Endothelial cell of umbilical vein (primary cell): ENCODE measurements around the gene CTIF. TPM values are rescaled to one million over a fixed set of nuclear protein-coding genes. Genes with fewer than 3 reads are reported as not detected.

ENCODE experiments used
- BruUV-seq: library from RNA; stranded (reverse); fragments of 400-500 nt; replicated peaks from 2 replicates; lab custom pipeline; 2021; lab: Mats Ljungman, UMichigan
- CTCF ChIA-PET: fragments of 300-600, 350-600 bp; sonication (Branson Sonifier 250); formaldehyde crosslinking; loops from one replicate; lab custom pipeline; 2021; ENCODE audit warnings: antibody characterized with exemption, inconsistent platforms; lab: Charles Lee
- POLR2A ChIA-PET: fragments of 300-600, 350-600 bp; sonication (Branson Sonifier 250); formaldehyde crosslinking; loops from one replicate; lab custom pipeline; 2021; ENCODE audit warnings: antibody characterized with exemption, inconsistent platforms; lab: Charles Lee
- DNase-seq: peaks from one replicate; pipeline ENCODE4 v3.0.0-alpha.2; 2011; ENCODE audit warnings: low read depth, low spot score
- FAIRE-seq: peaks from 2 replicates; lab custom pipeline; 2011; peaks lifted over from hg19 to GRCh38; lab: Jason Lieb, UNC
- H2AFZ ChIP-seq: 2 replicates; pipeline ENCODE4 v1.6.0; 2012; ENCODE audit warnings: low read depth, low read length, control low read depth, inconsistent platforms
- H3K27ac ChIP-seq: 2 replicates; pipeline ENCODE4 v1.5.1; 2011; ENCODE audit warnings: low read depth, mild to moderate bottlenecking, control low read depth, low read length, moderate library complexity; ENCODE audit not compliant: insufficient read depth
- H3K27me3 ChIP-seq, 2 experiments: 2 replicates each; pipeline versions ENCODE4 v1.6.0 to v1.6.1; 2011; ENCODE audit warnings: low read length in 2 of 2, mixed read lengths in 1 of 2; ENCODE audit not compliant: control insufficient read depth in 2 of 2, insufficient read depth in 2 of 2
- H3K36me3 ChIP-seq, 2 experiments: 2 replicates in 1 of 2; 3 replicates in 1 of 2; pipeline ENCODE4 v1.5.1; 2011; ENCODE audit warnings: low read length in 2 of 2, mild to moderate bottlenecking in 1 of 2, moderate library complexity in 1 of 2; ENCODE audit not compliant: control insufficient read depth in 2 of 2, insufficient read depth in 2 of 2; ENCODE audit errors: extremely low read depth in 1 of 2
- H3K4me1 ChIP-seq: 3 replicates; pipeline ENCODE4 v1.5.1; 2011; ENCODE audit warnings: mild to moderate bottlenecking, low read length; ENCODE audit not compliant: control insufficient read depth, insufficient read depth; ENCODE audit errors: extremely low read depth
- H3K4me2 ChIP-seq: 2 replicates; pipeline ENCODE4 v1.6.1; 2011; ENCODE audit warnings: low read length, control low read depth, mixed read lengths; ENCODE audit not compliant: insufficient read depth
- H3K4me3 ChIP-seq, 3 experiments: fragments of 200-600 bp in 1 of 3; sonication (generic), shearing (Covaris generic) in 1 of 3; replicated peaks in 1 of 3; 2 replicates each; pipeline ENCODE4 v1.5.1; 2011 to 2016; ENCODE audit warnings: control low read depth in 3 of 3, low read length in 3 of 3, mild to moderate bottlenecking in 2 of 3, inconsistent platforms in 1 of 3, low read depth in 1 of 3, moderate library complexity in 1 of 3; ENCODE audit not compliant: insufficient read depth in 1 of 3
- H3K79me2 ChIP-seq: 2 replicates; pipeline ENCODE4 v1.6.0; 2012; ENCODE audit warnings: low read length, inconsistent platforms; ENCODE audit not compliant: control insufficient read depth, insufficient read depth
- H3K9ac ChIP-seq: replicated peaks from 2 replicates; pipeline ENCODE3; 2011; ENCODE audit warnings: low read length, control low read depth; ENCODE audit not compliant: insufficient read depth; ENCODE audit errors: extremely low read depth
- H3K9me1 ChIP-seq: replicated peaks from 3 replicates; pipeline ENCODE4 v1.6.0; 2011; ENCODE audit warnings: mild to moderate bottlenecking, low read length; ENCODE audit not compliant: control insufficient read depth, insufficient read depth; ENCODE audit errors: extremely low read depth
- H3K9me3 ChIP-seq: replicated peaks from 2 replicates; pipeline ENCODE4 v1.5.1; 2012; ENCODE audit warnings: low read length, inconsistent platforms; ENCODE audit not compliant: control insufficient read depth, insufficient read depth
- H4K20me1 ChIP-seq: replicated peaks from 2 replicates; pipeline ENCODE3; 2011; ENCODE audit warnings: mild to moderate bottlenecking, low read length; ENCODE audit not compliant: control insufficient read depth, insufficient read depth; ENCODE audit errors: extremely low read depth
- EZH2 ChIP-seq: IDR thresholded peaks from 2 replicates; pipeline ENCODE4 v1.6.1; 2012; ENCODE audit warnings: borderline replicate concordance, low read depth, mild to moderate bottlenecking, moderate library complexity, low read length, inconsistent platforms; ENCODE audit not compliant: severe bottlenecking
- FOS ChIP-seq: IDR thresholded peaks from 2 replicates; pipeline ENCODE4 v1.6.1; 2011; ENCODE audit warnings: mild to moderate bottlenecking, low read length, moderate library complexity, borderline replicate concordance; ENCODE audit not compliant: insufficient read depth
- GATA2 ChIP-seq: IDR thresholded peaks from 2 replicates; pipeline ENCODE4 v1.7.0; 2011; ENCODE audit warnings: low read depth, mild to moderate bottlenecking, moderate library complexity, mixed read lengths, low read length; ENCODE audit not compliant: insufficient read length, insufficient read depth
- JUN ChIP-seq: IDR thresholded peaks from 2 replicates; pipeline ENCODE4 v1.6.1; 2011; ENCODE audit warnings: borderline replicate concordance, low read depth; ENCODE audit not compliant: insufficient read length, insufficient read depth
- MYC ChIP-seq: IDR thresholded peaks from one replicate; pipeline ENCODE4 v1.6.1; 2011; ENCODE audit warnings: mild to moderate bottlenecking, low read depth, low read length
- POLR2A ChIP-seq: IDR thresholded peaks from 2 replicates; pipeline ENCODE4 v1.6.1; 2012; ENCODE audit warnings: low read depth, mild to moderate bottlenecking, control low read depth, low read length
- POLR2AphosphoS5 ChIP-seq: IDR thresholded peaks from 2 replicates; pipeline ENCODE4 v1.6.1; 2012; ENCODE audit warnings: low read depth, mild to moderate bottlenecking, control low read depth, low read length, moderate library complexity; ENCODE audit not compliant: insufficient read depth
- dilution Hi-C: fragments of 300-500 bp; cut with MboI; formaldehyde crosslinking; loops from one replicate; pipeline ENCODE4 v1.15.0; 2019; ENCODE audit warnings: low sequenced_read_pairs; ENCODE audit not compliant: extremely low pct_ligation_motif_present
- intact Hi-C: fragments of 100-400 bp; cut with micrococcal nuclease; formaldehyde crosslinking; loops from one replicate; pipeline ENCODE4 v1.10.0; 2022
- polyA plus RNA-seq, 4 experiments: library from polyadenylated mRNA; depleted of rRNA in 3 of 4; stranded (reverse) in 3 of 4; unstranded in 1 of 4; fragments of >200 nt; gene quantifications; 2 replicates each; pipeline versions ENCODE4 v1.2.1 to v1.2.3, GENCODE V29; 2011 to 2012; ENCODE audit warnings: missing spikeins in 1 of 4
- total RNA-seq: library from RNA; stranded (reverse); gene quantifications from 2 replicates; pipeline ENCODE4 v1.2.3, GENCODE V29; 2021
- TF ChIP-seq, protein P1 (sequence below), 2 donors: IDR thresholded peaks; 1 replicate in 1 of 2; 2 replicates in 1 of 2; pipeline ENCODE4 v1.5.1; 2011; ENCODE audit warnings: low read length in 2 of 2, mild to moderate bottlenecking in 2 of 2, moderate library complexity in 2 of 2, control low read depth in 1 of 2, inconsistent platforms in 1 of 2, low read depth in 1 of 2; ENCODE audit not compliant: insufficient read depth in 1 of 2; ENCODE audit errors: extremely low read depth in 1 of 2
- TF ChIP-seq, protein P2 (sequence below): IDR thresholded peaks from 2 replicates; pipeline ENCODE4 v1.6.1; 2011; ENCODE audit not compliant: insufficient read depth, insufficient read length

CTIF gene
- total and polyA plus RNA-seq, 2 donors (not counting 3 experiments of a cell fraction or from before 2014, with no cell fraction given), result 20.9 to 57.7 TPM

DNA sequence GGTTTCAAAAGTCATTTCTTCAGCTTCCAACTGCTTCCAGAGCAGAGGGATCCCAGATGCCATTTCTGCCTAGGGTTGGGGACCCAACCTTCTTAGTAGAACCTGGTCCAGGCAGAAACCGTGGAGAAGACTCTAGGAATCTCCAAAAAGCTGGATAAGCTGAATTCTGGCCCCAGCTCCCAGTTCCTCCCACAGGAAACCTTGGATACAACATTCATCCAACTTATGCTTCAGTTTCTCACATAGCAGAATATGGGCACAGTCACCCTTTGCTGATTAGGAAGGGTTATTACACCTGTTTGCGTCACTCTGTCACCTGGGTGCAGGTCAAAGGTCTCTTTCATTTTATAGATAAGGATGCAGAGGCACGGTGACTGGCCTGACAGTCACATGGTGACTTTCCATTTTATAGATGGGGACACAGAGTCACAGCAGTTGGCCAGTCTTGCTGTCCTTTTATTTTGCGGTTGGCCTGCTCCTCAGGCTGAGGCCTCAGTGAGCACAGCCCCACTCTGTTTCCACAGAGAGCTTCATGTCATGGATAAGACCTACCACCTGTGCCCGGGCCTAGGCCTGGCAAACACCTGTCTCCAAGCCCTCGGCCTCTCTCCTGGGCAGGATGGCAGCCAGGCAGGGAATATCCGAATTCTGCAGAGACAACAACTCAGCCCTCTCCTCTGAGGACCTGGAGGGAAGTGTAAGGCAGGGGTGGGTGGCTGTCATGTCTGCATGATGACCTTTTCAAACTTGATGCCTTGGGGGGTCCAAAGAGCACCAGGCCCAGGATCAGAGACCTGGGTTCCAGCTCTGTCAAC, 263.1 kb downstream of the CTIF start:
- DNase-seq, result no peak
- TF ChIP-seq, protein P1, sequence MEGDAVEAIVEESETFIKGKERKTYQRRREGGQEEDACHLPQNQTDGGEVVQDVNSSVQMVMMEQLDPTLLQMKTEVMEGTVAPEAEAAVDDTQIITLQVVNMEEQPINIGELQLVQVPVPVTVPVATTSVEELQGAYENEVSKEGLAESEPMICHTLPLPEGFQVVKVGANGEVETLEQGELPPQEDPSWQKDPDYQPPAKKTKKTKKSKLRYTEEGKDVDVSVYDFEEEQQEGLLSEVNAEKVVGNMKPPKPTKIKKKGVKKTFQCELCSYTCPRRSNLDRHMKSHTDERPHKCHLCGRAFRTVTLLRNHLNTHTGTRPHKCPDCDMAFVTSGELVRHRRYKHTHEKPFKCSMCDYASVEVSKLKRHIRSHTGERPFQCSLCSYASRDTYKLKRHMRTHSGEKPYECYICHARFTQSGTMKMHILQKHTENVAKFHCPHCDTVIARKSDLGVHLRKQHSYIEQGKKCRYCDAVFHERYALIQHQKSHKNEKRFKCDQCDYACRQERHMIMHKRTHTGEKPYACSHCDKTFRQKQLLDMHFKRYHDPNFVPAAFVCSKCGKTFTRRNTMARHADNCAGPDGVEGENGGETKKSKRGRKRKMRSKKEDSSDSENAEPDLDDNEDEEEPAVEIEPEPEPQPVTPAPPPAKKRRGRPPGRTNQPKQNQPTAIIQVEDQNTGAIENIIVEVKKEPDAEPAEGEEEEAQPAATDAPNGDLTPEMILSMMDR (IDR thresholded peaks at IDR 0.05; ENCODE audit: extremely low read depth in 1 of 2, insufficient read depth in 1 of 2, low read depth in 1 of 2, low read length in 2 of 2), result no peak
- no peak for TF ChIP-seq GATA2
- TF ChIP-seq FOS, result no peak
- no peak for TF ChIP-seq MYC
- no peak for TF ChIP-seq EZH2
- no peak for TF ChIP-seq POLR2A
- TF ChIP-seq POLR2AphosphoS5, result no peak
- no peak for TF ChIP-seq JUN
- TF ChIP-seq, protein P2, sequence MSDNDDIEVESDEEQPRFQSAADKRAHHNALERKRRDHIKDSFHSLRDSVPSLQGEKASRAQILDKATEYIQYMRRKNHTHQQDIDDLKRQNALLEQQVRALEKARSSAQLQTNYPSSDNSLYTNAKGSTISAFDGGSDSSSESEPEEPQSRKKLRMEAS, result no peak
- H3K79me2 ChIP-seq, result no peaks in the 10 kb centered on the region
- H3K9ac ChIP-seq, result no peak overlapping the region
- H3K27ac ChIP-seq, result no peak overlapping the region
- no peaks in the 10 kb centered on the region for H3K9me3 ChIP-seq
- no peak overlapping the region for H3K4me2 ChIP-seq
- no peaks in the 10 kb centered on the region for H3K27me3 ChIP-seq
- no peaks in the 10 kb centered on the region for H3K4me1 ChIP-seq
- CTCF ChIA-PET, result interaction anchor here (1.4 to 1.5 kb wide), 2 partner anchors 8 to 11 kb away, joined by 3 to 5 read pairs; no protein-coding TSS in a partner anchor
- H3K36me3 ChIP-seq, result peaks cover 0 to 15% of the 10 kb centered on the region in 2 experiments
- H3K4me3 ChIP-seq, result no peak overlapping the region
- H3K9me1 ChIP-seq, result no peaks in the 10 kb centered on the region
- H2AFZ ChIP-seq, result no peak overlapping the region
- POLR2A ChIA-PET, result no interaction called here
- intact Hi-C loops, result no loop called here
- no peak for FAIRE-seq
- no peaks in the 10 kb centered on the region for H4K20me1 ChIP-seq
- dilution Hi-C loops, result no loop called here
- BruUV-seq, result no TSS peak
